GM21737 (cell line): ENCODE measurements around the gene CA10.

Experiments
- ATAC-seq: cut with Tn5 transposase; IDR thresholded peaks from one replicate; pipeline ENCODE4 v1.9.1; 2021; ENCODE audit warnings: mild to moderate bottlenecking, moderate library complexity; ENCODE audit not compliant: unreplicated experiment

The CA10 gene

DNA sequence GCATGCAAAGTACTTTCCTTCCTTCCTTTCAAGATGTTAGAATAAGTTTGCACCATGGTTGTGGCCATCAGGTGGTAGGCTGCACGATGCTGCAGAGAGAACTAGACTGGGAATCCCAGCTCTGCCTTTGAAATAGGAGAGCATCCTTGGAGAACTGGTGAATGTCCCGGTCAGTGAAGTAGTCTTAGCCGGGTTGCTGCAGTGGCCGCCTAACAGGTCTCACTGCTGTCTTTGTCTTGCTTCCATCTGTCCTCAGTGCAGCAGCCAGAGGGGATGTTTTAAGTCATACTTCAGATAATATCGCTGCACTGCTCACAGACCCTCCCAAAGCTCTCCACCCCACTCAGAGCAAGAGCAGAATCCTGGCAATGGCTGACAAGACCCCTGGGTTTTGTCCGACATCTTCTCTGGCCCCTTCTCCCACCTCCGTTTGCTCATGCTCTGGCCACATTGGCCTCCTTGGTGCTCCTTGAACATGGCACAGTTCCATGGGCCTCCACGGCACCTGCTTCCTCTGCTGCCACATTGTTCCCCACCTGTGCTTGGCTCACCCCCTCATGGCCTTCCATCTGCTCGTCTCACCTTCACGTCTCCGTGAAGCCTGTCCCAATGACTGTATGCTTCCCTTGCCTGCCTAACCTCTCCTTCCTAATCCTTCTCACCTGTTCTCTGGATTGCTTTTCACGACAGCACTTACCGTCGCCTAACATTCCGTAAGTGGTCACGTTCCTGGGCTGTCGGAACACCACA lies 458.3 kb downstream of the CA10 start:
- no peak for ATAC-seq

GRCh38 chr17:51699303-51699702 lies 459.2 kb downstream of the CA10 start:
- no peak for ATAC-seq

GRCh38 chr17:51692917-51693316 lies 465.6 kb downstream of the CA10 start:
- no peak for ATAC-seq

DNA sequence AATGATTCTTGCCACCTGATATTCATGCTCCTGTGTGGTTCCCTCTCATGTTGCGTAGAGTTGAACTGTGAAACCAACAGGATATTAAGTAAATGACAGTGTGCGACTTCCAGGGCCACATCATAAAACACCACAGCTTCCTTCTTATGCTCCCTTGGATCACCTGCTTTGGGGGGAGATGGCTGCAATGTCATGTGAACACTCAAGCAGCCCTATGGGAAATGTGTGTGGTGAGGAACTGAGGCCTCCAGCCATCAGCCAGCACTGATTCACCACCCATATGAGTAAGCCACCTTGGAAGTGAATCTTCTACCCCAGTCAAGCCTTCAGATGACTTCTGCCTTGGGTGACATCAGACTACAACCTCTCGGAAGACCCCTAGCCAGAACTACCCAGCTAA lies 470.6 kb downstream of the CA10 start:
- ATAC-seq, result no peak

DNA sequence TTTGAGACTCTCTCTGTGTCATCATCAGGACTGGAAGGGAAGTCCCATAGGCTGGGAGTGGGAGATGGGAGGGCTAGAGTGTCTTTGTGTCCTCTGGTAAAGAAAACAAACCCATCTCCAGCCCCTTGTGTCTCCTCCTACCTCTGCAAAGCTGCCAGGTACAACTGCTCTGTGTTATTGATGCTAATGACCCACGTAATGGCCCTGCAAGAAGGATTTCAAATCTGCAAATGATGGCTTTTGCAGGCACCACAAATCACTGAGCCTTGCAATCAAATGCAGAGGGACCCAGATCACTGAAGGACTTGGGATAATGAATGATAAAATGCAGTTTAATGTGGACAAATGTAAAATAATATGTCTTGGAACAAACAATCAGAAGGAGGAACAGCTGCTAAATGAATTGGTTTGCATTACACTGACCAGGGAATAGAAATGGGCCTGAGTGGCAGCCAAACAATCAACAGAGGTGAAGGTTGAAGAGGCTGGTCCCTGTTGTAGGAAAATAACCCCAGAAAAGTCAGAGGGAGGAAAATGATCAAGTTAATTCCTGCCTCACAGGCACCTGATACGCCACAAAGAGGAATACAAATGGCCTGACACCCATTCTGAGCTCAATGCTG lies 473.1 kb downstream of the CA10 start:
- no peak for ATAC-seq

DNA sequence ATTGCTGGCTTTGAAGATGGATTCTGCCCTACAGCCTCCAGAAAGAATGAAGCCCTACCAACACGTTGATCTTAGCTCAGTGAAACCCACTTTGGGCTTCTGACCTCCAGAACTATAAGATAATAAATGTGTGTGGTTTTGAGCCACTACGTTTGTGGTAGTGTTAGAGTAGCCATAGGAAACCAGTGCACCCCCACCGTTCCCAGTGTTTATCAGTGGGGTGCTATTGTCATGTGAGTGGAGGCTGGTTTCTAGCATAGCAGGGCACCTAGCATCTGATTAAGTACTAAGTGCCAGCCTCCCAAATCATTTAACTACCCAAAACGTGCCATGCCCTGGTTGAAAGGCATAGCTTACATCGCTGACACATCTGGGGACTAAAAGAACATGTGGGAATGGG lies 474.3 kb downstream of the CA10 start:
- ATAC-seq, result no peak

GRCh38 chr17:51683291-51683690 lies 475.2 kb downstream of the CA10 start:
- no peak for ATAC-seq

DNA sequence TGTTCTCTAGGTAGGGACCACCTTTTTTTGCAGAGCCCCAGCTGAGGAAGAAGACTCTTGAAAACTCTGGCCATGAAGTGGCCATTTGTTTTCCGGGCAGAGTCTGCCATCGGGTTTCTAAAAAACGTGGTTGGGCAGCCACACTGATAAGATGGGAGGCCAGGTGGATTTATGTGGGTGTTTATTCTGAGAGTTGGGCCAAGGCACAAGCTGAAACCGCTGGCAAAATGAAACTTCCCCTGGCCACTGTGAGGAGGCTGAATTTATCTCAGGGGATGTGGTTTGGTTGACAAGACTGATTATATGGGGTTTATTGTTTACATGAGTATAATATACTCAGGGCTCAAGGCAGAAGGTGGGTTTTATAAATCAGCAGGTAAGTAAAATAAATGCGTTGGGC lies 476.4 kb downstream of the CA10 start:
- no peak for ATAC-seq

- no peak for ATAC-seq
Measured at GRCh38 chr17:51677875-51678274, 480.6 kb downstream of the CA10 start.

DNA sequence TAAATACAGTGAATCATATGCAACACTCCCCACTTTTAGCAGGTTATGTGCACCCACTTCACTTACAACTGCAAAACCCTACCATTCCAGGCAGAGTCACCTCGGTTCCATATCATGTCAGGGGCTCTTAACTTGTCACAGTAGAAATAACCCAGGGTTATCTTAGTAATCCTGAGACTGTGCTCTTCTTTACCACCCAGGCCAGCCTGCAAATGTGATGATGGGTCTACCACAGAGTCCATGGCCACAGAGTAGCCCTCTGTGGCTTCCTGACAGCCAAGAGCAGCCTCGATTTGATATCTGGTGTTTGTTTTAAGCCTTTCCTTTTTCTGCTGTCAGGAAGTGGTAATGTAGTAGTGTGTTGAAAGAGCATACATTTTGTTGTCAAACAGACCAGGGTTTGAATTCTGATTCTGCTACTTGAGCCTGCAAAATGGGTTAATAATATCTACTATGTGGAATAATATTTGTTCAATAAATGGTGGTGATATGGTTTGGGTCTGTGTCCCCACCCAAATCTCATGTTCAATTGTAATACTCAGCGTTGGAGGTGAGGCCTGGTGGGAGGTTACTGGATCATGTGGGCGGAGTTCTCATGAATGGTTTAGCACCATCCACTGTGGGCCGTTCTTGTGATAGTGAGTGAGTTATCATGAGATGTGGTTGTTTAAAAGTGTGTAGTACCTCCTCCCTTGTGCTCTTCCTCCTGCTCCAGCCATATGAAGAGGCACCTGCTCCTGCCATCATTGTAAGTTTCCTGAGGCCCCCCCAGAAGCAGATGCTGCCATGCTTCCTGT lies 481.6 kb downstream of the CA10 start:
- ATAC-seq, result no peak

- ATAC-seq, result no peak
Measured at GRCh38 chr17:51674579-51675255, 483.8 kb downstream of the CA10 start.

DNA sequence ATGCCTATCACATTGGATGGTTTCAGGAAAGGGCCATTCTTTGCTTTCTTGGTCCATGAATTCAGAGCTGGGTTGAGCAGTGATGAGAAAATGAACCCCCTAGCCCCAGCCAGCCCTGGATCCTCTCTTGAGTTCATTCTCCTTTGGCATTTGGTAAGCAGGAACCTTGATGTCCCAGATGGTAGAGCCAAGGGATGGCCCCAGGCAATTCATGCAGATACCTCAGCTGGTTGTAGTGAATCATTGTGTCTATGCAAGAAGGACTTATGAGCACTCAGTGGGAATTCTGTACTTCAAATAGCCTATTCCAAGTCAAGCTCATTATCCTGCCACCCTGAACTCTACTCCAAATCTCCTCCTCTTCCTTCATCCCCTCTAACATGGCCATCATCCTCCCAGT lies 485.4 kb downstream of the CA10 start:
- no peak for ATAC-seq

GRCh38 chr17:51672065-51672464 lies 486.4 kb downstream of the CA10 start:
- ATAC-seq, result no peak

GRCh38 chr17:51670899-51671298 lies 487.6 kb downstream of the CA10 start:
- no peak for ATAC-seq

- ATAC-seq, result no peak
Measured at GRCh38 chr17:51668963-51669246, 489.6 kb downstream of the CA10 start.

- ATAC-seq, result no peak
Measured at GRCh38 chr17:51668155-51668962, 490.2 kb downstream of the CA10 start.

DNA sequence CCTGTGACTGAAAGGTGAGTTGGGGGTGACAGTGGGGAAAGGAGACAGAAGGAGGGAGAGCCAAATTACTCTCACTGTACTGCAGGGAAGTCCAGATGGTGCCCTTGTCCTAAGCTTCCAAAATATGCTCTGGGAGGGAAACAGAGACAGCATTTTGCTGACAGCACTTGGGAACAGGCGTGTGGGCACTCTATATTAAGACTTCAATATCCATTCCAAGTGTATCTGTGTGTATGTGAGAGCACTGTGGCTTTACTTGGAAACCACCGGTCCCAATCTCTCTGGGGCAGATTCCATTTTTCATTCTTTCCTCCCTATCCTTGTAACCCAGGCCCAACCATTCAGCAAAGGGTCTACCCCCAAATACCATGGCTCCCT lies 490.8 kb downstream of the CA10 start:
- no peak for ATAC-seq

DNA sequence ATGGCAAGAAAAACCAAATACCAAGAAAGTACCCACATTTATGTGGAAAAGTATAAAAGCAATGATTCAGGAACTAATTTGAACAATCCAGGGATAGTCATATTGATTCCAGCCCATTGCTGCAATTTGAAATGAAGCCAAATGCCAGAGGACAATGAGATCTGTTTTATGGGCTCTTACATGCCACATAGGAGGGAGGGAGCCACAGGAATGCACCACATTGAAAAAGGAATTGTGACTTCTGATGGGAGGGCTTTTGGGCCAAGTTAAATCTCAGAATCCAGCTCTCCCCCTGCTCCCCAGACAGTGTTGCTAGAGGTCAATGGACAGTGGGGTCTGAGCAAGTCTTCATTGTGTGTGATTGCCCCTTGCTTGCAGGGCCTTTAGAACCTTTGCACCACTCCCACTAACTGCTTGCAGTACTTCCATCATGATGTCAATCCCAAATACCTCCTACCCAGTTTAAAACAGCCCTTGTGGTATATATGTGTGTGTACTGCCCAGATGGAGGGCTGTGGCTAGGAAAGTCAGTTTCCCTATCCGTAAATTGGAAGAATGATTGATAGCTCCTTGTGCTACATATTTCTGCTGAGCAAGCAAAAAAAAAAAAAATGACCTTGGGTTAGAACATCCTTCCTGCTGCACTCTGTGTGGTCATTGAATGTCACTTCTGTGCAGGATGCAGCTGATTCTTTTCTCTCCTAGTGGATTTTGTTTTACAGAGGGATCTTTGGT lies 491.4 kb downstream of the CA10 start:
- no peak for ATAC-seq

GRCh38 chr17:51662204-51663056 lies 496.1 kb downstream of the CA10 start:
- ATAC-seq, result no peak
